HG02852 (cell line): ENCODE data around the gene ZBTB37.
"Not testable (repeated sequence)": the region's sequence is repeated elsewhere in the genome, so short reads cannot be mapped to it uniquely, and the experiment has no call there.

ENCODE experiments used
- ATAC-seq: cut with Tn5 transposase; IDR thresholded peaks from one replicate; pipeline ENCODE4 v1.9.1; 2021; ENCODE audit warnings: mild to moderate bottlenecking, moderate library complexity; ENCODE audit not compliant: unreplicated experiment

The ZBTB37 gene

GRCh38 chr1:173865468-173866164 is 2.6 kb upstream of the ZBTB37 start:
- no peak for ATAC-seq

GRCh38 chr1:173866413-173867115 is 1.6 kb upstream of the ZBTB37 start:
- no peak for ATAC-seq

- ATAC-seq: no peak
Observed at GRCh38 chr1:173867141-173867752, 933 bp upstream of the ZBTB37 start.

GRCh38 chr1:173867753-173868265 is 371 bp upstream of the ZBTB37 start, which contains the start of gene GAS5:
TSS of gene GAS5 (minus strand) at chr1:173867989.
- ATAC-seq: peak; percentile 60

- no peak for ATAC-seq
Observed at GRCh38 chr1:173869021-173869359, 810 bp downstream of the ZBTB37 start.

- ATAC-seq: peak; percentile 22
Observed at GRCh38 chr1:173870252-173871075, 2.3 kb downstream of the ZBTB37 start.

GRCh38 chr1:173871091-173871490 is 2.9 kb downstream of the ZBTB37 start:
- ATAC-seq: no peak

GRCh38 chr1:173871500-173871899 is 3.3 kb downstream of the ZBTB37 start:
- no peak for ATAC-seq

GRCh38 chr1:173876732-173877131 is 8.6 kb downstream of the ZBTB37 start:
- ATAC-seq: no peak

- ATAC-seq: no peak
Observed at GRCh38 chr1:173878251-173878650, 10.1 kb downstream of the ZBTB37 start.

GRCh38 chr1:173881117-173881516 is 12.9 kb downstream of the ZBTB37 start:
- not testable (repeated sequence) for ATAC-seq

GRCh38 chr1:173884701-173885100 is 16.5 kb downstream of the ZBTB37 start:
- no peak for ATAC-seq

GRCh38 chr1:173886746-173887611 is 18.8 kb downstream of the ZBTB37 start:
- no peak for ATAC-seq

GRCh38 chr1:173887627-173888026 is 19.4 kb downstream of the ZBTB37 start:
- no peak for ATAC-seq

- ATAC-seq: no peak
Observed at GRCh38 chr1:173888749-173889148, 20.6 kb downstream of the ZBTB37 start.

GRCh38 chr1:173889885-173890284 is 21.7 kb downstream of the ZBTB37 start:
- no peak for ATAC-seq

GRCh38 chr1:173893611-173894010 is 25.4 kb downstream of the ZBTB37 start:
- ATAC-seq: no peak

GRCh38 chr1:173894189-173894588 is 26.0 kb downstream of the ZBTB37 start:
- ATAC-seq: no peak

GRCh38 chr1:173900427-173900826 is 32.2 kb downstream of the ZBTB37 start:
- no peak for ATAC-seq

GRCh38 chr1:173900992-173901391 is 32.8 kb downstream of the ZBTB37 start:
- no peak for ATAC-seq
